Measurements from ENCODE around the gene PBX1.
A peak's percentile ranks its signal among the peaks of the same experiment; 100 is the strongest.

The PBX1 gene

GRCh38 chr1:164753521-164754077, 194.6 kb downstream of the PBX1 start:
- no peak for DNase-seq

GRCh38 chr1:164754088-164754600, 195.2 kb downstream of the PBX1 start:
- DNase-seq: peak in 32 of 56 donors; percentile 3 to 62 (median 34)

- DNase-seq: no peak
Measured at GRCh38 chr1:164755690-164756089, 196.7 kb downstream of the PBX1 start.

DNA sequence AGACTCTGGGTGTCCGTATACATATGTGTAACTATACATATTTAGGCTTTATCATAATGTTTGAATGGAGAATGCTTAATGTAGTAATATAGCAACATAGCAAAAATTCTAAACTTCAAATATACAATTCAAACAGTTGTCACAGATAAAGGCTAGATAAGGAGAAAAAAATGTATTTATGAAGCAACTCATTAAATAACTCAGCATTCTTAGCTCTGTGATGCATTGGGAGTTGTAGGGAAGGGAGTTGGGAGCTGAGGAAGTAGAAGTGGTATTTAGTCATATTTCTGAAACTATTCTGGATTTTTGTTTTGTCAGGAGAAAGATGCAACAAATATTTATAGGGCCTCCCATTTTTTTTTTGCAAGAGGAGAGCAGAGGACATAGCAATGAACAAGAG, 197.8 kb downstream of the PBX1 start:
- no peak for DNase-seq

DNA sequence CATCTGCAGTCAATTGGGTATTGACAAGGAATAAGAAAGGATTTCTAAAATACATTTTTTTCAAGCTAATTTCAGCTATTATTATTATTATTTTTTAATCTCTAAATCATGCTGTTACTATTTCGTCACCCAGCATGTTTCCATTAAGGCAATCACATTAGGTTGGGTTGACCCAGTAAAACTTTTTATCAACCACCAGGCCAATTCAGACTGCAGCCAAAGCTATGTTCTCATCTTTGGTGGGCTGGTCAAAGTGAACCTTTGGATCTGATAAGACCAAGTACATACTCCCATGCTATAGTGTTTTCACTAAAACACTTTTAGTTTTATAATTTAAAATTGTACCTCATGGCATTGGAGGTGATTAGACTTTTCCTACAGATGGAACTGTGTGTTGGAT, 198.6 kb downstream of the PBX1 start:
- DNase-seq: no peak

- DNase-seq: no peak
Measured at GRCh38 chr1:164759144-164759920, 200.3 kb downstream of the PBX1 start.

GRCh38 chr1:164759979-164760469, 201.0 kb downstream of the PBX1 start:
- DNase-seq: no peak

- no peak for DNase-seq
Measured at GRCh38 chr1:164760569-164760968, 201.6 kb downstream of the PBX1 start.

- no peak for DNase-seq
Measured at GRCh38 chr1:164761009-164761408, 202.0 kb downstream of the PBX1 start.

DNA sequence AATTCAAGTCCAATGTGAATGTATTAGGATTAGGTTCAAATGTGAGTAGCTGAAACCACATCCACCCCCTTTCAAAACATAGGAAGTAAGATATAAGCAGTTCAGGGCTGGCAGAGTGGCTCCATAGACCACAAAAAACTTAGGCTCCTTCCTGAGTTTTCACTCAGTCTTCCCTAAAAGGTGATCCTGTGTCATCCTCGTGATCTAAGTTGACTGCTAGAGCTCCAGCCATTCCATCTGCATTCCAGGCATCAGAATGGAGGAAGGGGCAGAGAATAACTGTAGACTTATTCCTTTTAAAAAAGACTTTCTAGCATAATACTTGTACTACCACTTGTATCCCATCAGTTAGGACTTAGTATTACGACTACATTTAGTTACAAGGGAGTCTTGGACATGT, 204.1 kb downstream of the PBX1 start:
- no peak for DNase-seq

DNA sequence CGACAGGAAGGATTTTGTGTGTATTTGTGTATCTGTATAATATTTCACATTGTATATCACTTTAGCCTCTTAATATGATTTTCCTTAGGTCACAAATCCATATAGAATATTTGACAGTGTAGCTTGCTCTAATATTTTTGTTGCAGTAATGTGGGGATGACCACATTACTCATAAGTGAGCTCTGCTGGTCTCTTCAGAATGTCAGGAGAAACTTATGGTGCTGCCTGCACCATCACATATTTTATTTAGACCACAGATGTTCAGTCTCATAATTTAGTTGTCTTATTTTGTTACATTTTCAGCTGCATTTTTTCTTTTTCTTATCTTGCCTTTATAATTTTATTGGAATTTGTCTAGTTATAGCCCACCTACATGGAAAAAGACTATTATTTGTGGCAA, 205.3 kb downstream of the PBX1 start:
- no peak for DNase-seq

DNA sequence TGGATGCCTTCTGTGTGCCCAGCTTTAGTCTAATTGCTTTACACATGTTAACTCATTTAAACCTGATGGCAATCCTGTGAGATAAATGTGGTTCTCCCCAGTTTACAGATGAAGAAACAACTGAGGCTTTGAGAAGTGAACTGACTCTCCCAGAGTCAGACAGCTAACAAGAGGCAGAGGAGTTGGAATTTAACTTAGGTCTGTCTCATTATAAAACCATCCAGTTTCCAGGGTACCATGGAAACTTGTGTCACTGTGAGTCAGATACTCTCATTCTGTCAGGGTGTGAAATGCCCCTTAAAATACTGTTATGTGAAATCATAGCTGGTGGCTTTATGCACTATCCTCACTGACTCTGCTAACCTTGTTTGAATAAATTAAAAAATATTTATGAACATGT, 206.6 kb downstream of the PBX1 start:
- peak in 1 of 56 donors; percentile 32 for DNase-seq

- no peak for DNase-seq
Measured at GRCh38 chr1:164765992-164766720, 207.2 kb downstream of the PBX1 start.

DNA sequence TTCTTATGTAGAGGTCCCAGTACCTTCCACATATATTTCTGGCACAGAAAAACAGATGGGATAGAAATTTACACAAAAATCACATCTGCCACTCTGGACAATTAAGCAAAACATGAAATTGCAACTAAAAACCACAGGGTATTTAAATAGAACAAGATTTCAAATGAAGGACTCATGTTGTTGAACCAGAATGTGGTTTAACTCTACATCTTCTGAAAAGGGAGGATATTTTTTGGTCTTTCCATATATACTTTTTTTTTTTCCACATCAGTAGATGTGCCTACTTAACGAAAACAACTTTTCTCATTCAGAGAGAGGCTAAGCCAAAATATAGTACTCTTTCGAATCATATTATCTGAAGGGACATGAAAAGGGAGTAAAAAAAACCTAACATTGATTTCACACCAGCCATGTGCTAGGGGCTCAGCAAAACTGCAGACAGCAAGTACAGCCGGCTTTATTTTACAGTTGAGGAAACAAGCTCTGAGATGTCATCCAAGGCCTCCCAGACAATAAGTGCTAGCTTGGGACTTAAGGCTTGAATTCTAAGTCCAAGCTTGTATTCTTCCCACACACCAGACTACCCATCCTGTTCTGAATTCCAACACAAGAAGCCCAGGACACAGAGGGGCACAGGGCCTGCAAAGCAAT, 208.9 kb downstream of the PBX1 start:
- DNase-seq: no peak

- no peak for DNase-seq
Measured at GRCh38 chr1:164768619-164769018, 209.6 kb downstream of the PBX1 start.

DNA sequence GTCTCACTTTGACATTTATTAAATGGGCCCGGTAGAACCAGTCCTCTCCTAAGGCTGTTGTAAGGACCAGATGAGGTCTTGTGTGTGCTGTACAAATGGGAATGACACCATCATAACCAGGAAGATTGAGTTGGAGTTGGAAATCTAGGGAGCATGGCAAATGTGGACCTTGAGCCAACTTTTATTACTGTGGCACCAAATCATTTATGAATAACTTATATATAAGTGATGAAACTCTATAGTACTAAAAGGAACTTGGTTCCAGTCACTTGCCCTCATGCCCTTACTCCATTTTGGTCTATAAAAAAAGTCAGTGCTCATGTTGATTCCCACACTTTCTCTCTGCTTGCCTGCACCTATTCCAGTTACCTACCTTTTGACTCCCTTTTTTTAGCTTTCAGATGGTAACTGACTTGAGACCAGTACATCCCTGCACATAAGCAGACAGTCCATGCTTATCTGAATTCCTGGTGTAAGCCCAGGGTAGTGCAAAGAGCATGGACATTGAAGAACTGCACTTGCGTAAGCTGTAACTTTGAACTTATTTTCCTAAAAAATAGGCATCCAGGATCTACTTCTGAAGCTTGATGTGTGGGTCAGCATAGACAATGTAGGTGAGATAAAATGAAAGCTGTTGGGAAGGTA, 210.6 kb downstream of the PBX1 start:
- DNase-seq: no peak

GRCh38 chr1:164770131-164770529, 211.1 kb downstream of the PBX1 start:
- DNase-seq: no peak

DNA sequence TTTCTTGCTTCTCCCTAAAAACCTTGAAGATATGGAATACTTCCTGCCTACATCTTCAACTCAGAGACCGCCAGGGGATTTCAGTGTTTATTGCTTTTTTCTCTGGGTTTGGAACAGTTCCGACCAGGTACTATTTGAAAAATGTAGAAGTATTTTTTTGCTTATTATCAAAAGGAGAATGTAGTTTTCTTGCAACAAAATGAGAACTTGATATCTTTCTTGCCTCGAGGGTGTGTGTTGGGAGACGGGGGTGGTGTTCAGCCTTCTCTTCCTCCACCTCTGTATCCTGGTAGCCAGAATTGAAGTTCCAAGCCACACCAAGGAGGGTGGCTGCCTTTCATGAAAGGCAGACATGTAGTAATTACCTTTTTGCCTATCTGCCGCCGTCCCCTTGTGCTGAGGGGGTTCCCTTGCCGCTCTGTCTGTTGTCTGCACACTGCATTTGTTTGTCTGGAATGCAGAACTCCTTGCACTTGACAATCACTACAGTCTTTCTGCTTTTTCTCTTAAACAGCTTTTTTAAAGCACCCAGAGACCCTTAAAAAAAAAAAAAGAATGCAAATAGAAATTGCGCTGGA, 212.1 kb downstream of the PBX1 start:
- DNase-seq: no peak

- DNase-seq: peak in 1 of 56 donors; percentile 14
Measured at GRCh38 chr1:164771619-164772361, 212.8 kb downstream of the PBX1 start.

- no peak for DNase-seq
Measured at GRCh38 chr1:164772635-164773034, 213.7 kb downstream of the PBX1 start.

Data from nucleus accumbens (tissue), 56 donors.